Coronary artery (tissue), 2 donors: ENCODE measurements around the gene FBRSL1.

Source experiments
- DNase-seq: peaks from one replicate; pipeline ENCODE4 v3.0.0-alpha.2; 2017; ENCODE audit warnings: low spot score
- H3K27ac ChIP-seq, 2 donors: fragments of 200-600 bp; sonication (generic); one replicate each; pipeline ENCODE4 v1.5.1; 2016 to 2019
- H3K4me3 ChIP-seq: fragments of 200-600 bp; sonication (generic); 2 replicates; pipeline ENCODE4 v1.5.1; 2016; ENCODE audit warnings: mild to moderate bottlenecking, moderate library complexity
- CTCF ChIP-seq: fragments of 200-600 bp; sonication (generic); IDR thresholded peaks from one replicate; pipeline ENCODE4 v1.5.1; 2019; ENCODE audit warnings: antibody characterized with exemption

The FBRSL1 gene

GRCh38 chr12:132454933-132455418 lies 35.0 kb upstream of the FBRSL1 start:
- no peak overlapping the region for H3K4me3 ChIP-seq
- DNase-seq: no peak
- H3K27ac ChIP-seq: no peak overlapping the region
- TF ChIP-seq CTCF: no peak

- H3K4me3 ChIP-seq: no peak overlapping the region
- H3K27ac ChIP-seq: no peak overlapping the region
- TF ChIP-seq CTCF: no peak
- no peak for DNase-seq
Observed at GRCh38 chr12:132455565-132455964, 34.4 kb upstream of the FBRSL1 start.

- H3K27ac ChIP-seq: no peak overlapping the region
- TF ChIP-seq CTCF: no peak
- no peak for DNase-seq
Observed at GRCh38 chr12:132456186-132456943, 33.6 kb upstream of the FBRSL1 start.

GRCh38 chr12:132456944-132457495 lies 32.9 kb upstream of the FBRSL1 start:
- H3K27ac ChIP-seq: no peak overlapping the region
- DNase-seq: no peak
- TF ChIP-seq CTCF: no peak

More at GRCh38 chr12:132456186-132456943, 33.6 kb upstream of the FBRSL1 start:
- no peak overlapping the region for H3K4me3 ChIP-seq

GRCh38 chr12:132458441-132458840 lies 31.5 kb upstream of the FBRSL1 start:
- DNase-seq: no peak
- no peak for TF ChIP-seq CTCF
- H3K27ac ChIP-seq: no peak overlapping the region
- no peak overlapping the region for H3K4me3 ChIP-seq

More at GRCh38 chr12:132456944-132457495, 32.9 kb upstream of the FBRSL1 start:
- no peak overlapping the region for H3K4me3 ChIP-seq

GRCh38 chr12:132458846-132459641 lies 30.9 kb upstream of the FBRSL1 start:
- DNase-seq: no peak
- Histone ChIP-seq H3K4me3 (no peak overlapping the region), H3K27ac (no peak overlapping the region)
- no peak for TF ChIP-seq CTCF
